GM12874 (cell line): ENCODE results near the gene ZIC2.

ENCODE experiments used
- TF ChIP-seq, protein P1 (sequence below): IDR thresholded peaks from 2 replicates; pipeline ENCODE4 v1.5.1; 2011; ENCODE audit warnings: low read depth, mild to moderate bottlenecking, control low read depth, low read length, moderate library complexity; ENCODE audit not compliant: insufficient read depth

The ZIC2 gene

DNA sequence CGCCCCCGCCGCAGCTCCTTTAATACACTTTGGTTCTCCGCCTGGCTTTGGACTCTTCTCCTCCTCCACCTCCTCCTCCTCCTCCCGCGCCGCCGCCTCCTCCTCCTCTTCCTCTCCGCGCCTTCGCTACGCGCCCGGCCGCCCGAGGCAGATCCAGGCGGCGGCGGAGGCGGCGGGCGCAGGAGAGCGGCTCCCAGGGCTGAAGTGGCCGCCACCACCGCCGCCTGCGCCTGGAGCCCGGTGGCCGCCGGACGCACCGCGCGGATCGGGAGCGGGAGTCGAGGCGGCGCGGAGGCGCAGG is at the start of gene ZIC2:
Gene ZIC2 (plus strand): TSS at position 50 of the 301 bp plus-strand sequence. CDS start 281 bp downstream, outside the sequence.
- TF ChIP-seq, protein P1, sequence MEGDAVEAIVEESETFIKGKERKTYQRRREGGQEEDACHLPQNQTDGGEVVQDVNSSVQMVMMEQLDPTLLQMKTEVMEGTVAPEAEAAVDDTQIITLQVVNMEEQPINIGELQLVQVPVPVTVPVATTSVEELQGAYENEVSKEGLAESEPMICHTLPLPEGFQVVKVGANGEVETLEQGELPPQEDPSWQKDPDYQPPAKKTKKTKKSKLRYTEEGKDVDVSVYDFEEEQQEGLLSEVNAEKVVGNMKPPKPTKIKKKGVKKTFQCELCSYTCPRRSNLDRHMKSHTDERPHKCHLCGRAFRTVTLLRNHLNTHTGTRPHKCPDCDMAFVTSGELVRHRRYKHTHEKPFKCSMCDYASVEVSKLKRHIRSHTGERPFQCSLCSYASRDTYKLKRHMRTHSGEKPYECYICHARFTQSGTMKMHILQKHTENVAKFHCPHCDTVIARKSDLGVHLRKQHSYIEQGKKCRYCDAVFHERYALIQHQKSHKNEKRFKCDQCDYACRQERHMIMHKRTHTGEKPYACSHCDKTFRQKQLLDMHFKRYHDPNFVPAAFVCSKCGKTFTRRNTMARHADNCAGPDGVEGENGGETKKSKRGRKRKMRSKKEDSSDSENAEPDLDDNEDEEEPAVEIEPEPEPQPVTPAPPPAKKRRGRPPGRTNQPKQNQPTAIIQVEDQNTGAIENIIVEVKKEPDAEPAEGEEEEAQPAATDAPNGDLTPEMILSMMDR, result no peak

DNA sequence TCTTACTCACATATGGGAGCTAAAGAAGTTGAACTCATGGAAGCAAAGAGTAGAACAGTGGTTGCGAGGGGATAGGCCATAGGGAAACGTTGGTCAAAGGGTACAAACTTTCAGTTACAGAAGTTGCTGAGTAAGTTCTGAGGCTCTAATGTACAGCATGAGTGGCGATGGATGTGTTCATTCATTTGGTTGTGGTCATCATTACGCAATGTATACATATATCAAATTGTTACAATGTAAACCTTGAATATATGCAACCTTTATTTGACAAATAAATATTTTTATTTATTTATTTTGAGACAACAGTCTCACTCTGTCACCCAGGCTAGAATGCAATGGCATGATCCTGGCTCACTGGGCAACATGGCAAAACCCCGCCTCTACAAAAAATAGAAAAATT is 48.7 kb upstream of the ZIC2 start:
- TF ChIP-seq, protein P1, result no peak

DNA sequence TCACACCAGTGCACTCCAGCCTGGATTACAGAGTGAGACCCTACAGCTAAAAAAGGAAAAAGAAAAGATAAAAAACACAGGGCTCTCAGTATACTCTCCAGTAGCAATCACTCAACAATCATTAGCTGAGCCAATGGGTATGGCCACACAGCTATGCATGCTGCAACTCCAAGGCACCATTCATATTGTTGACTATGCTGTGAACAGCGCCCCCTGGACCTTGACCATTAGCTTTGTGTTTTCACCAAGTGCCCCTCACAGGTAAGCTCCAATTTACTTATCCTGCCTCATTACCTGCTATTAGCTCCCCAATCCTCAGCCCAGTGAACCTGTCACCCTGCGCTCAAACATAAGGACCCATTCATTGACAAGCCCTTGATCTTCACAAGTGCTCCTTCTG is 45.8 kb upstream of the ZIC2 start:
- TF ChIP-seq, protein P1, result 0 out of 2 replicates have a peak, but pooled peaks have one; percentile 22

DNA sequence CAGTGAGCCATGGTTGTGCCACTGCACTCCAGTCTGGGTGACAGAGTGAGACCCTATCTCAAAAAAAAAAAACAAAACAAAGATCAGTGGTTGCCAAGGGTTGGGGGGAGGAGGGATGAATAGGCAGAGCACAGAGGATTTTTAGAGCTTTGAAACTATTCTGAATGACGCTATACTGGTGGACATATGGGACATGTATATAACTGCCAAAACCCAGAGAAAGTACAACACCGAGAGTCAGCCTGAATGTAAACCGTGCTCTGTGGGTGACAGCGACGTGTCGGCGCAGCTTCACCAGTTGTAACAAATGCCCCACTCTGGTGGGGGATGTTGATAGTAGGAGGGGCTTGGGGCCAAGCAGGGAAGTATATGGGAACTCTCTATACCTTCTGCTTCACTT is 42.9 kb upstream of the ZIC2 start:
- TF ChIP-seq, protein P1, result no peak

DNA sequence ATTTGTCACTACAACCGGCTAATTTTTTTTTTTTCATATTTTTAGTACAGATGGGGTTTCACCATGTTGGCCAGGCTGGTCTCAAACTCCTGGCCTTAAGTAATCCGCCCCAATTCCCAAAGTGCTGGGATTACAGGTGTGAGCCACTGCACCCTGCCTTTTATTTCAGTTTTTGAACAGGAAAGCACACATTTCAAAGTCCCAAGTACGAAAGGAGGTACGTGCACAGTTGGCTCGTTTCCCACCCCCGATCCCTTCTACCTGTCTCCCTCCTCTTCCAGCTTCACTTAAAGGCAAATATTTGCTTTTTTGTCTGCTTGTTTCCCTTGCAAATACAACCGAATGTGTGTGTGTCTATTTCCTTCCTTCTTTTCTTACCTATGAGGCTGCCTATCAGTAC is 40.5 kb upstream of the ZIC2 start:
- TF ChIP-seq, protein P1, result no peak

DNA sequence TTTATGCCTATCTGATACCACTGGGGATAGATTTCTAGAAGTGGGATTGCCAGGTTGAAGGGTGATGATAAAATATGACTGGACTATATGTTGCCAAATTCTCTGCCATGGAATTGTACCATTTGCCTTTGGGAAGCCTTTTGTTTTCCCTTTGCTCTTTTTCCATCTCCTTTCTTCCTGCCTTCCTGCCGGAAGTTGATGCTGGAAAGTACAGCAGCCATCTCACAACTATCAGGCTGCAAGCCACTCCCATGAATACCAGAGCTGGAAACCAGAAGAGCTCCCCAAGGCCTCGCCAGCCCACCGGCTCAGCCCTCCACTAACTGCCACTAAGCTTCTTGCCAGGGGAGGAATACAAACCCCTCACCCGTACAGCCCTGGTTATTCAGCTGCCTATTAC is 39.7 kb upstream of the ZIC2 start:
- TF ChIP-seq, protein P1, result no peak

DNA sequence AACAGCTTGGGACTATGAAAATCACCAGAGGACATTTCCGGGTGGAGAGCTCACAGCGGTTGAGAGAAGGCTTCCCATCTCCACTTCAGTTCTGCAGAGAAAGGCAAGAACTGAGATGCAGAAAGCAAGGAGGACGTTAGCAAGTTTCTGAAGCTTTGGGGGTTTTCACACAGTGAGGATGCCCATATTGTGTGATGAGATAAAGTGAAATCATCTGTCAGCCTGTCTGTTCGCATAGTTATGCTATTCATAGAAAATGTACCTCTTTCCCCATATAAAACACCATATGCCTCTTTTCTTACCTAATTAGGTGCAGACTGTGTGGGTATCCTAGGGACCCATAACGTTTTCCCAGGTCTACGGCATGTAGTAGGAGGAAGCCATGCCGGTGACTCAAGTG is 37.5 kb upstream of the ZIC2 start:
- TF ChIP-seq, protein P1, result no peak

DNA sequence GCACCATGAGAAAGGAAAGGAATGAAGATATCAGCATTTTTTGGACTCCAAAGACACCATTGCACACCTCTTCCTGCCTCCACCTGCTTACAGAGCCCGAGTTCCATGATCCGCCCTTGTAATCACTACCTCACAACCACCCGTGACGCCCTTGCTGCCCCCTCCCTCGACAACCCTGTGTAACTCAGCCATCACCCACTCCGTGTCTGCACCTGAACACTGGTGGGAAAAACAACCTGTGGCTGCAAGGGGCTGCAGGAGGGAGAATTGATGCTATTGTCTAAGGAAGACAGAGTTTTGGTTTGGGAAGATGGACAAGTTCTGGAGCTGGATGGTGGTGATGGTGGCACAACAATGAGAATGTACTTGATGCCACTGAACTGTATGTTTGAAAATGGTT is 37.0 kb upstream of the ZIC2 start:
- TF ChIP-seq, protein P1, result no peak
